Adipose tissue (tissue), 3 donors: ENCODE data around the gene C1orf105. TPM values are rescaled to one million over a fixed set of nuclear protein-coding genes. Genes with fewer than 3 reads are reported as not detected.

ENCODE experiments used
- H3K27ac ChIP-seq: one replicate; pipeline ENCODE4 v1.5.1; 2013; ENCODE audit warnings: low read depth, low read length
- WGBS, 3 donors: extraction: QIAGEN DNeasy Blood & Tissue Kit; methylation state at CpG; one replicate each; pipeline ENCODE4 v1.1.7; 2013; 5-methylcytosine and 5-hydroxymethylcytosine counted together
- polyA plus RNA-seq, 3 donors: library from polyadenylated mRNA; stranded (reverse); fragments of 200-250 nt; gene quantifications; one replicate each; pipeline ENCODE4 v1.2.3, GENCODE V29; 2013
- donor health status: healthy with polysubstance abuse.
- donor health status: Bipolar disorder and iron deficiency.
- donor health status: healthy.

The C1orf105 gene
- polyA plus RNA-seq, 3 donors: not detected

DNA sequence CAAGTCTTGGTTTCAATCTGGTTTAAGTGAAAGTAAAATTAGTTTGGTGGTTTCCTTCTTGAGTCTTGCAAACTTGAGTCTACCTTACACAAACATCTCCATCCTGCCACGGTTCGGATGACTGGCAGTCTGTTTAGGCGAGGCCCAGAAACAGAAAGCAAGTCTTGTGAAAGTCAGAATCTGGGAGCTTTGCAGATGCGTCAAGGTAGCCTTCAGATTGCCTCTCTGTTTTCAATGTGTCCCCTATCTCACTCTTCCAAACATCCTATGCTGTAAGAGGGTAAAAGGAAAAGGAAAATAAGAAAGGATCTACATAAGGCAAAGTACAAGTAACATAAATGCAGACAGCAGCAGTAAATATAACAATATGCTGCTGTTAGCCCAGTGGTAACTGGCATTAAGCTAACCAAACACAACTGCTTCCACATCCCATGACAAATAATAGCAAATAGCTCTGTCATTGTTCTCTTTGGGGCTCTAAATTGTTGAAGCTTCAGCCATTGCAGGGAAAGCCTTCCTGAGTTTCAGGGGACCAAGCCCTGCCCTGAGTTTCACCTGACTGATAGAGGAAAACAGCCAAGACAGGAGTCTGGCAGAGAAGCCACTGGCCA lies 26.2 kb upstream of the C1orf105 start:
- H3K27ac ChIP-seq: no peak overlapping the region
- 30 to 47% (median 41%) methylated on average over 4 of the region's 4 CpGs for WGBS, 3 donors

DNA sequence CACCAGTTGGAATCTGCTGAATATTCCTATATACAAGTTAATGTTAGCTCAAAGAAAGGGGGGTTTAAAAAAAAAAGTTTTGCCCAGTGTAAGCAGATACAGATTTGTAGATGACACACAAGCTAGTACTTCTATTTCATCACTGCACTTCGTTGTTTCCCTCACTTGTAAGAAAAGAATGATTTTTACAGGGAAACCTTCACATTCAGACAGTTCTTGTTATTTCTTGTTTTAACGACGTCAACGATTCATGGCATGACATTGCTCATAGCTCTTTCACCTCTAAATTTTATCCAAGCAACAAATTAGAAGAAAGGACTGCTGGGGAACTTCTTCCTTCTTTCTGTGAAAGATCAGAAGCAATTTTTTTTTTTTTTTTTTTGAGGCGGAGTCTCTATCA lies 25.7 kb upstream of the C1orf105 start:
- H3K27ac ChIP-seq: no peak overlapping the region
- WGBS, 3 donors: 88 to 93% (median 92%) methylated on average over 5 of the region's 5 CpGs

DNA sequence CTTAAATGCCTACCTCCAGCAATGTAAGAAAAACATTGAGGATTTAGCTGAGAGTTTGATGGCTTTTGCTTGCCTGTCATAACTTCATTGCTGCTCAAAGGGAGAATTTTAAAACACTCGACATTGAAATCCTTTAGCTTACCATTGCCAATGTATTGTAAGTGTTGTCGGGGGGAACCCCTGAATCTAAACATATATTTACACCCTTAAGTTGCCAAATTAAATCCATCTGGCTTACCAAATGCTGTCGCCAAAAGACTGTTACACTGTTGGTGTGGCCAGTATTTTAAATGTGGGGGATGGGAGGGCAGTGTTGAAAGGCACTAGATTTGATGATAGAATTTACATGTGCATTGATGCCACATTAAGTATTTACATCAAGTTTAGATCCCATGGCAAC lies 24.9 kb upstream of the C1orf105 start:
- H3K27ac ChIP-seq: no peak overlapping the region
- 91 to 95% (median 94%) methylated on average over 3 of the region's 3 CpGs for WGBS, 3 donors

DNA sequence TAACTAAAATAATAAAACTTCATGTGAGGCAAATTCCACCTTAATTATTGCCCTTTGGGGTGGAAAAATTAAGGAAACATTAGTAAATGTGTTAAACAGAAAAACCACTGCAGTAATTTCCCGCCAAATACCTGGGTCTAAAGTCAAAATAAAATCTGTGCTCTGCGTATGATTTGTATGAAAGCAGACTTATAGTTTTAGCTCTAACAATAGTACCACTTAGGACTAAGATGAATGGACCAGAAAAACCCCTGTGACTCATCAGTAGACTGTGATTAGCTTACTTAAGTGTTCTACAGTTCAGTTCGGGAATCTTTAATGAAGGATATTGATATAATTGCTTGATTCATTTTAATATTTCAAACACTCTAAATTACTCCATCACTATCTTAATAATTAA lies 23.3 kb upstream of the C1orf105 start:
- H3K27ac ChIP-seq: no peak overlapping the region
- 78 to 91% (median 81%) methylated on average over 3 of the region's 3 CpGs for WGBS, 3 donors

DNA sequence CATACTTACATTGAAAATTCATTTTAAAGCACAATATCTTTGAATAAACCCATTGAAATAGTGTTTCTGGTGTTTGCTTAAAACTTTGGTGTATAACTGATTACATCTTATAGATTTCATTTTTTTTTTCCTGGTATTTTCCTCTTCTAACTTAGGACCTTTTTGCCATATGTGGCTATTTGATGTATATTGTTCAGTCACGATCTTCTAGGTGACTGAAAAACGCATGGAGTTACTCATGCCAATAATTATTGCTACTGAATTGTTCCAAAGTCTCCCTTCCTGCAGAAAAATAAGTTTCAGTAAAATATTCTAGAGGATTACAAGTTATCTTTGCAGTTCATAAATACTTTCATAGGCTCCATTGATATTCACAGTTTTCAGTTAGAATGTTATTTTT lies 22.9 kb upstream of the C1orf105 start:
- WGBS, 3 donors: 86 to 87% (median 87%) methylated on average over 2 of the region's 2 CpGs
- H3K27ac ChIP-seq: no peak overlapping the region

DNA sequence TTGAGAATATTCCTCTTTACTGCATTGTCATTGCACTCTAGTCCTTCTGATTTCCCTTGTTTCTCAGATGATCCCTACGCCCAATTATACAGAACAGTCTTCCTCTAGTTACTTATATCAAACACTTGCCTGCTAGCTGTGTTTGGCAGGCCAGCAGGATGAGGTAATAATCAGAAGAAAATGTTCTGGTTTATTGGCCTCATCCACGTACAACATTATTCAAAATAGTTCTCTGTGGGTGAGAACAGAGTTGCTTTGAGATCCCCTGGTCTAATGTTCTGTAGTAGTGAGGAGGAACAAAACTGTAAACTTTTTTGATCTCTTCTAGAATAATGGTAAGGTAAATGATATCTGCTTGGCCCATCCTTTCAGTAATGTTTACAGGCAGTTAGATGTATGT lies 22.3 kb upstream of the C1orf105 start:
- no peak overlapping the region for H3K27ac ChIP-seq
- WGBS, 3 donors: 57 to 78% (median 60%) methylated on average over 2 of the region's 2 CpGs

DNA sequence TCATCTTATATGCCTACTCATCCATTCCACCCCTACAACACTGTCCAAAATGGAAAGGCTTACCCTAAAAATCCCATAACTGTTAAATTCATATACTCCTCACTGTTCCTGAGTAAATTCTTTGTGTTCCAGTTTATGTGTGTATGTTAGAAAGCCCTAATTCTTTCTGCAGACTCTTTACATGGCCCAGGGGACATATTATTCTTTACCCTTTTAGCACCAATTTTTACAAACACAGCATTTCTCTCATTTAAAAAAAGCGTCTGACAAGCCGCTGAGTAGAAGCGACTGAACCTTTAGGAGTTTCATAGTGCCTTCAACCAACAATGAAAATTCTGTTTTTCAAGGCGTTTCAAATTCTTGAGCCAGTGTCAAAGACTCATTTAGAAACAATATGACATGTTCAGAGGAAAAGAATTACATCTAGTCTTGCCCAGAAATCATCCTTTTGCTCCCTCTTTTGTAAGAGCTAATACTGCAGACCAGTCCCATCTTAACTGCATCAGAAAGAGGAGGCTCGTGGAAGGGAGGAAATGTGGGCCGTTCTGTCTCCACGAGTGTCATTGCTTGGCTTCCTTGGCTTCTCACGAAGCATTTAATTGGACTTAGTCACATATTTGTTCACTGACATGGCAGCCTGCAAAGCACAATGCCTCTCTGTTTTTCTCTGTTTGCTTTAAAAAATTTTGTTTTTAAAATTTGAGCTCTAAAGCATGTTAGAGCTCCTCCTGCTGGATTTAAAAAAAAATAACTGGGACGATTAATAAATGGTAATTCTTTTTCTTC lies 21.3 kb upstream of the C1orf105 start:
- H3K27ac ChIP-seq: no peak overlapping the region
- 31 to 38% (median 32%) methylated on average over 9 of the region's 9 CpGs for WGBS, 3 donors

DNA sequence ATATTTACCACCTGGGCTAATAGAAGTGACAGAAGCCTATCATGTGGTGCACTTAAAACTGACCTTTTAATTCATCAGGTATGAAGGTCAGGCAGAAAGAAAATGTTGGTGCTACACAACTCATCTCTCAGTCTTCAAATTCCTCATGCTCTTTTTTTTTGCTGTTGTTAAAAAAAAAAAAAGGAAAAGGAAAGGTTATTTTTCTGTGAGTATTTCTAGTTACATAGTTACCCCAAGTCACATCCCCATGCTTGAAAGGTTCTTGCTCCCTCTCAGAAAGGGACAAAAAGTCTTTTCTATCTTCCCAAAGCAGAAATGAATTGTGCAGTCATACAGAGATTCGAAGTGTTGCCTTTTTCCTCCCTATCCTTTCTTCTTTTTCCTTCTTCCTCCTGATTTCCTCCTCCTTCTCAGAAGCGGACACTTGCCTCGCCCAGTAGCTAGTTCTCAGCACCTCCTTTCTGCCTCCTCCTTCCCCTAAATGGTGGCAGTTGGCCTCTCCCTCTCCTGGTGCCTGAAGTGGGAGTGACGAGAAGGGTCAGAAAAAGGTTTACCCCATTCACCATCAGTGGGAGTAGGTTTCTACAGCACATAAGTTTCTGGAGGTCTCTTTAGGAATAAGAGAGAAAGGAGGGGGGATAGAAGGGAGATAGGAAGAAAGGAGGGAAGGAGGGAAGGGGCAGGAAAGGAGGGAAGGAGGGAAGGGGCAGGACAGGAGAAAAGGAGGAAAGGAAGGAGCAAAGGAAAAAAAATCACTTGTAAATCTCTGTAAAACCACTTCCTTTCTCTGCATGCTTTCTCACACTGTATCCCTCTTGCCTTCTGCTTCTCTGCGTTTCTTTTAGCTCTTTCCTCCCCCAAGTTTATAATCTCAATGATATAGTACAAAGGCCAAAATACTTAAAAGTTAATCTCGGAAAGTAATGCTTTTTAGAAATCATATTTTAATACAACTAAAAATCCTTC lies 20.4 kb upstream of the C1orf105 start:
- no peak overlapping the region for H3K27ac ChIP-seq
- 56 to 81% (median 61%) methylated on average over 6 of the region's 6 CpGs for WGBS, 3 donors

DNA sequence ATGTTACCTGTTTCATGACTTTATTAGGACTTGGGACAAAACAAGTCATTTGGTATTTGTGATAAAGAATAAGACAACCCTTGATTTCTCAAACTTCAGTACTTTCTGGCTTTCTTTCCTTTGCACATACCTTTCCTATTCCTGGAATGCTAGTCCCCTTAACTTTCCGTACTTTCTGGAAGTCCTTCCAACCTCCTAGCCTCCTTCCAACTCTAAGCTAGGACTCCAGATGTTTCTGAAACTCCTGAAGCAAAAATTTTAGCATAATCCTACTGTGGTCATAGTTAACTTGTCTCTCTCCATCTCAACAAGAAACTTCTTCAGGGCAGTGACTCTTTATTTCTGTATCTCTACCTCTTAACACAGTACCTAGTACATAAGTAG lies 19.8 kb upstream of the C1orf105 start:
- no peak overlapping the region for H3K27ac ChIP-seq
- WGBS, 3 donors: 48 to 74% (median 67%) methylated on average over 1 of the region's 1 CpG

DNA sequence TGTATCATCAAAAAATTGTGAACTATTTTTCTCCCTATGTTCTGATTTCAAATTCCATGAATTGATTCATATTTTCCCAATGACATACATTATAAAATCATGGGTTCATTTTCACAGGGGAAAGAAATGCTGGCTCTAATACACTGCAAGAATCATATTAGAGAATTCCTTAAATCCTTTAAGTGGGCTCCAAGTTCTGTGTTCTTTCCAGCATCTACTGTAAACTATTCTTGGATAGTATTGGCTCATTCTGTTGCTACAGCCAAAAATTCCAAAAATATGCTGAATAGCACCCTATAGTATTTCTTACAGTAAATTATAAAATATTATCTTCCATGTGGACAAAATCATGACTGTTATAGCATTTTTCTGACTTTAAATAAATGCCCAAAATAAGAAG lies 19.0 kb upstream of the C1orf105 start:
- no peak overlapping the region for H3K27ac ChIP-seq

DNA sequence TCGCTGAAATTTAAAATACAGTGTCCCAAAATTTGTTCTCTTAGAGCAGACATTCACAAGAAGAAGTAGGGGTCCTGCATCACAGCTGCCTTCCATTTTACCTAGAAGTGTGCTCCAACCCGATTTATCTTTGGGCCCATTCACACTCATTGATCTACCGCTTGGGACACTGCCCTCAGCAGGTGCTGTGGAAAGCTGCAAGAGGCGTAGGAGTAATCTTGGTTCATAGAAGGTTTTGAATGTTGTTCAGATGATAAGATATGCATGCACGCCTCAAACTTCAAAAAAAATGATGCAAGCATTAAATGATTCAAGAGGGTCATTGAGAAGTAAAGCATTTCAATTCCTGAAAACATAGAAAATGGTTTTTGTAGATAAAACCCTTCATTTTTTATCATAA lies 18.6 kb upstream of the C1orf105 start:
- WGBS, 3 donors: 53 to 88% (median 82%) methylated on average over 5 of the region's 5 CpGs

DNA sequence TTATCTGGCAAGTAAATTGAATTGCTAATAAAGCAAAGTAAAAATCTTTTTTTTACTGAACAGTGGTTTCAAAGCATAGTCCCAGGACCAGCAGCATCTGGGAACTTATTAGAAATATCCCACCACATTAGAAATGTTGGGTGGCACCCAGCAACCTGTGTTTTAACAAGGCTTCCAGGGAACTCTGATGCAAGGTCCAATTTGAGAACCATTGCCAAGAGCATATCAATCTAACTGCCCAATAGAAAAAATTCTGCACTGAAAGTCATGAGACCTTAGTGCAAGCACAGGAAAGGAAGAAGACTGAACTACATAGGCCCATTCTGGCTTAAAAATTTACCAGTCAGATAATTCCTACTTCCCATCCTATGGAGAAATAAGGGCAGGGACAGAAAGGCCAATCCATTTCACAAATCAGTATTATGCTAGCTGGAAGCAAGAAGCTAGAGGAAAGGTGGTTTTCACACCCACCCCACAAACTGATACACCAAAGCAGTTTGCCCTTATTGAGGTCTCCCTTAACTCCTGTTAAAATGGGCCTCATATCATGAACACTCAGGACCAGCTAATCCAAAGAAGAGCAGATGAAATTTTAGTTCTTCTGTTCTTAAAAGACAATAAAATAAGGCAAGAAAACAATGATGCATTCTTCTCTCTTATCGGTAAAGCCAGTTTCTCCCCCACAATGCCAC lies 17.5 kb upstream of the C1orf105 start:
- no peak overlapping the region for H3K27ac ChIP-seq
- WGBS, 3 donors: 74 to 88% (median 80%) methylated on average over 1 of the region's 1 CpG

More for the DNA sequence above, 18.6 kb upstream of the C1orf105 start:
- no peak overlapping the region for H3K27ac ChIP-seq

DNA sequence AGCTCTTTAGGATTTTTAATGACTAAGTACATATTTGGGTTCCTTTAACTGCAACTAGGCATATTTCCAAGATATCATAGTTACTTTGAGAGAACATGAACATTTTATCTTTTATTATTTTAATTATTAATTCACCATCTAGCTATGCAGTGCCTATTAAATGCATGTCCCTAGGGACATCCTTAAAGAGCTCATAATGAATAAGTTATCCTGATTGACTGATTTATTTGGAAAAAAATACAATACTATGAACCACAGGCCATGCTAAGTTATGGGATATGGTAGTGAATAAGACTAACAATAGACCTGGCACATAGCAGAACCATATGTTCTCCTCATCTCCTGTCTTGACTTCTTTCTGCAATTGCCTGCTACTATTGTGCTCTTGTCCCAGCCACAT lies 16.4 kb upstream of the C1orf105 start:
- no peak overlapping the region for H3K27ac ChIP-seq

DNA sequence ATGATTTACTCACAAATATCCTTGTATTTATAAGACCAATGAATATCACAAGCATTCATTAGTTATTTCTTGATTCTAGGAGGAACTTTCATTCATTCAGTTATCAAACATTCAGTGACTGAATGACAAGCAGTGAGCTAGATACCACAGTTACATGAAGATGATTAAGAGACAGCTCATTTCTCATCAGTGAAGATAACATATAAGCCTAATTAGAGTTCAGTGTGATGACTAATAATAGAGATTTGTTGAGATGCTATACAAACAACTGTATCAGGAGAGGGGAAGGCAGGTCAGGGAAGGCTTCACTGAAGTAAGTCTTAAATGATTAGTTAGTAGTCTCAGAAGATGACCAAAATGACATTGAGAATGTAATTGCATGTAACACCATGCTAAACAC lies 14.6 kb upstream of the C1orf105 start:
- no peak overlapping the region for H3K27ac ChIP-seq

DNA sequence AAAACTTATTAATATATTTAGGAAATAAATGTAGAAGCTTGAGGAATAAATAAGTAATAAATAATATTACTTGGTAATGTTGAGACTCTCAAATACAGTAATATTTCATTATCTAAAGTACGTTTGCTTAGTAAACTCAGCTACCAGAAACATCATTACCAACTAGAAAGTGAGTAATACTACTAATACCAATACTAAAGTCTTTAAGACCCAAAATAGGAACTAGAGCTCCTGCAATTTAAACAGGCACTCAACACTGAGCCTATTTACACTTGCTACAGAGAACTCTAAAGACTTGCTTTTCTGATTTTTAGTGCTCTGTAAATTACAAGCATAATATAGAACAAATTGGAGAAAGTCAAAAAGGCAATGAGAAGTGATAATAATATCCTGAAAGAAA lies 13.5 kb upstream of the C1orf105 start:
- 34 to 92% (median 78%) methylated on average over 1 of the region's 1 CpG for WGBS, 3 donors
- no peak overlapping the region for H3K27ac ChIP-seq

DNA sequence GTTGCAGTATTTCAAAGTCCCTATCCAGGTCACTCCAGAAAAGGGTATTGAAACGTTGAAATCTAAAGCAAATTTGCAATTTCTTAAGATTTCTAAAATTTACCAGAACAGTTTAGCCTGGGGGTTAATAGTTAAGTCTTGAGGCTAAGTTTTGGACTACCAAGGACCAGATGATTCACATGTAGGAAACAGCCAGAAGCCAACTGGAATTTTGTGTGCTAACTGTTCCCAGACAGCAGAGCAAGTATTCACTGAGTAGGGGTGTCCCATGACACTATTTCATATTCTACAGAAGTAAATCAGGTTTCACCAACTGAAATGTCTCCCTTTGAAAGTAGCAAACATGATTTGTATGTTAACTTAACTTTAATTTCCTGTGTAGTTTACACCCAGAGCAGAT lies 11.5 kb upstream of the C1orf105 start:
- 85 to 96% (median 85%) methylated on average over 1 of the region's 1 CpG for WGBS, 3 donors
- H3K27ac ChIP-seq: no peak overlapping the region

DNA sequence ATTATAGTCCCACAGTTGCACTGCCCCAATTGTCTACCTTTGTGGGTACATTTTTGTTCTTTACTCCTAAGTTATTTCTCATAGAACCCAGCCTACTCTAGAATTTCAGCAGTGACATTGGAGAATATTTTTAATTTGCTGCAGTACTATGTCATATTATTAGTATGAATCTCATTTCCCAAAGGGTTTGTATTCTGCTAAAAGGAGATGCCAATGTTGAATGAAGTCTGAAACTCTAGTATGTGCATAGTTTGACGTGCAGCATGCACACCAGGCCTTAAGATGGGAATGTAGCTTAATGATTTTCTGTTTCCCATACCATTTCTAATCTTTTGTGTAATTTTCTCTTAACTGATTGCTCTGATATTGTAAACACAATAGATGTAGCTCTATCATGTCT lies 10.5 kb upstream of the C1orf105 start:
- H3K27ac ChIP-seq: no peak overlapping the region
- 75 to 87% (median 75%) methylated on average over 1 of the region's 1 CpG for WGBS, 3 donors

DNA sequence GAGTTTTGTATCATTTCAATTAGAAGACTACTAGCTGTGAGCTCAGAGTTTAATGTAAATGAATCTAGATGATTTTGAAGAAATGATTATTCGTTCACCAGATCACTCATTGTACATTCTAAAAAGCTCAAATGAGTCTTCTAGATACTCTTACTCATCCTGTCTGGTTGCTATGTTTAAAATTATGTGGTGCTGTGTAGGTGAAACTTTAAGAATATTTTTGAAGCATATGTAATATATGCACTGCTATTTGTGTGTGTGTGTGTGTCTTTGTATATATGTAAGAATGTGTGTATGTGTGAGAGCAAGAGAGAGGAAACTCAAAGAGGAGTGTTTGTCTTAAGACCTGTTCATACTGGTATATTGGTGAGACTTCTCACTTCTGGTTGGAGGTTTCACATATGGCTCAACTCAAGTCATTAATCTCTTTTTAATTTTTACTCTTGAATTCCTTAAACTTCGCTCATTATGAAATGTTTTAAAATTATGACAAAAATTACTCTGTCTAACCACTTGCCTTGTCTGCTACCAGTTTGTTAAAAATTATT lies 8.6 kb upstream of the C1orf105 start:
- no peak overlapping the region for H3K27ac ChIP-seq
- WGBS, 3 donors: 93 to 98% (median 93%) methylated on average over 2 of the region's 2 CpGs

DNA sequence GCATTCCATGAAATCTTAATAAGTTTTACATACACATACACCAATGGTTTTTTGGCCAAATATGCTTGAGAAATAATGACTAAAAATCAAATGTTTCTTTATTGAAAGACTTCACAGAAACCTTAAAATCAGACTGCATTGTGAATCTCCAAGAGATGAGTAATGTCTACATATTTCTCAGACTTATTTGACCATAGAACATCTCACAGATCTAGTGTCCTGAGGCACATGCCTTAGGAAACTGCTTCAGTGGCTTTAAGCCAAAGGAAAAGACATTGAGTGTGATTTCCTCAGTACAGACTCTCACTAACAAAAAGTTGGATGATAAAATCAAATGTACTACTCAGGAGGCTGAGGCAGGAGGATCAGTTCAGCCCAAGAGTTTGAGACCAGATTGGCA lies 6.2 kb upstream of the C1orf105 start:
- H3K27ac ChIP-seq: no peak overlapping the region
